ENCODE data around the gene TAF1. TPM values are rescaled to one million over a fixed set of nuclear protein-coding genes. Genes with fewer than 3 reads are reported as not detected.
"Not testable (repeated sequence)": the region's sequence is repeated elsewhere in the genome, so short reads cannot be mapped to it uniquely, and the experiment has no call there.

The TAF1 gene
- total RNA-seq, 1 experiment from 2014 or later, result 61.8 TPM

DNA sequence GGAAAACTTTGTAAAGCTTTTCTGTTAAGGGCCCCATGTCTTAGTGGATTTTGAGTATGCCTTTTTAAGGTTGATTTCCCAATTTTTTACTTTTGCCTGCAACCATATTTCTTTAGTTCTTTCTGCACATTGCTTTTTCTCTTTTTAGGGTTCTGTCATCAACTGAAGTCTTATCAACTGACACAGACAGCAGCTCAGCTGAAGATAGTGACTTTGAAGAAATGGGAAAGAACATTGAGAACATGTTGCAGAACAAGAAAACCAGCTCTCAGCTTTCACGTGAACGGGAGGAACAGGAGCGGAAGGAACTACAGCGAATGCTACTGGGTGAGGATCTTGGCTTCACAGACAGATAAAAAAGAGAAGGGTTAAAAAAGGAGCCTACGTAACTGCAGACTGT, 27.8 kb downstream of the TAF1 start:
- no peaks in the 10 kb centered on the region for H3K4me1 ChIP-seq (ENCODE audit: low read length)
- H3K36me3 ChIP-seq (ENCODE audit: insufficient read depth, low read length), result peaks cover 18% of the 10 kb centered on the region; the same call in 1 of the 2 replicates
- H3K27ac ChIP-seq (ENCODE audit: low read length), result no peak overlapping the region
- no peaks in the 10 kb centered on the region for H4K20me1 ChIP-seq (ENCODE audit: insufficient read depth, low read depth, low read length)
- H3K9ac ChIP-seq (ENCODE audit: low read length), result no peak overlapping the region
- H3K27me3 ChIP-seq (ENCODE audit: low read length), result no peaks in the 10 kb centered on the region
- 0 out of 2 replicates have a peak, but pooled peaks cover 2% of the 10 kb centered on the region for H3K79me2 ChIP-seq (ENCODE audit: low read length)
- no peaks in the 10 kb centered on the region for H3K9me2 ChIP-seq (replicated peaks; ENCODE audit: insufficient read depth, low read length)
- no peak overlapping the region for H3K4me3 ChIP-seq (ENCODE audit: low read length)
- DNase-seq, result no peak
- H2AFZ ChIP-seq (ENCODE audit: low read length), result no peak overlapping the region
- H3K4me2 ChIP-seq (ENCODE audit: low read depth, low read length, poor library complexity, severe bottlenecking), result no peak overlapping the region
- no peaks in the 10 kb centered on the region for H3K9me3 ChIP-seq (ENCODE audit: low read length)

DNA sequence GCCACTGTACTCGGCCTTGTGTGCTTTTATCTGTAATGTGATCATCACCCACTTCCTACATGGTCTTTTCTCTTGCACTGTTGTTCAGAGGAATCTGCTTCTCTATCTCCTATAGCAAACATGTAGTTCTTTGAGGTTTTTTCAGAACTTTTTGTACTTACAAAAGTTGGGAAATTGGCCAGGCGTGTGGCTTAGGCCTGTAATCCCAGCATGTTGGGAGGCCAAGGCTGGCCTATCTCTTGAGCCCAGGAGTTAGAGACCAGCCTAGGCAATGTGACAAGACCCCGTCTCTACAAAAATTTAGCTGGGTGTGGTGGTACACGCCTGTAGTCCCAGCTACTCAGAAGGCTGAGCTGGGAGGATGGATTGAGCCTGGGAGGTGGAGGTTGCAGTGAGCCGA, 30.4 kb downstream of the TAF1 start:
- H3K4me3 ChIP-seq (ENCODE audit: low read length), result no peak overlapping the region
- H3K4me2 ChIP-seq (ENCODE audit: low read depth, low read length, poor library complexity, severe bottlenecking), result no peak overlapping the region
- no peaks in the 10 kb centered on the region for H3K4me1 ChIP-seq (ENCODE audit: low read length)
- H2AFZ ChIP-seq (ENCODE audit: low read length), result no peak overlapping the region
- H3K79me2 ChIP-seq (ENCODE audit: low read length), result 0 out of 2 replicates have a peak, but pooled peaks cover 2% of the 10 kb centered on the region
- no peak overlapping the region for H3K27ac ChIP-seq (ENCODE audit: low read length)
- no peaks in the 10 kb centered on the region for H3K27me3 ChIP-seq (ENCODE audit: low read length)
- no peaks in the 10 kb centered on the region for H3K9me3 ChIP-seq (ENCODE audit: low read length)
- H3K36me3 ChIP-seq (ENCODE audit: insufficient read depth, low read length), result peaks cover 24% of the 10 kb centered on the region
- H3K9me2 ChIP-seq (replicated peaks; ENCODE audit: insufficient read depth, low read length), result no peaks in the 10 kb centered on the region
- no peak overlapping the region for H3K9ac ChIP-seq (ENCODE audit: low read length)
- DNase-seq, result no peak
- no peaks in the 10 kb centered on the region for H4K20me1 ChIP-seq (ENCODE audit: insufficient read depth, low read depth, low read length)

DNA sequence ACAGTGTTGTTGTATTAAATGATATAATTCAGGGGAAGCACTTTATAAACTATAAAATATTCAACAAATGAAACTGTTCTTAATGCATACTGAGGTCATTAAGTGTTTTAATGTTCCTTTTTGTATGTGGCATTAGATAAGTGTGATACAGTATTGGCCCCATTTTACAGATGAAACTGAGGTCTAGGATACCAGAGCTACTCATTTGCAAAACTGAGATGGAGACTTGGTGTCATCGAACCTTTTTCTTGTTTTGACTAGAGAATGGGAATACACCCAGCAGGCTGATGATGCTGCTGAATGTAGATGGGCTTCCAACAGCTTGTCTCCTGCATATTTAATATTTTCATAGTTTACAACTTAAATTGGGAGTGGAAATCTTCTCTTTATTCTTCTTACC, 34.6 kb downstream of the TAF1 start:
- Histone ChIP-seq H3K4me2 (ENCODE audit: low read depth, low read length, poor library complexity, severe bottlenecking) (no peak overlapping the region), H3K9me3 (ENCODE audit: low read length) (no peaks in the 10 kb centered on the region), H2AFZ (ENCODE audit: low read length) (no peak overlapping the region), H3K79me2 (ENCODE audit: low read length) (no peaks in the 10 kb centered on the region), H3K9me2 (replicated peaks; ENCODE audit: insufficient read depth, low read length) (no peaks in the 10 kb centered on the region), H3K27ac (ENCODE audit: low read length) (no peak overlapping the region), H3K9ac (ENCODE audit: low read length) (no peak overlapping the region), H3K36me3 (ENCODE audit: insufficient read depth, low read length) (peaks cover 11% of the 10 kb centered on the region), H3K27me3 (ENCODE audit: low read length) (no peaks in the 10 kb centered on the region), H3K4me3 (ENCODE audit: low read length) (no peak overlapping the region), H4K20me1 (ENCODE audit: insufficient read depth, low read depth, low read length) (no peaks in the 10 kb centered on the region), H3K4me1 (ENCODE audit: low read length) (no peaks in the 10 kb centered on the region)
- no peak for DNase-seq

DNA sequence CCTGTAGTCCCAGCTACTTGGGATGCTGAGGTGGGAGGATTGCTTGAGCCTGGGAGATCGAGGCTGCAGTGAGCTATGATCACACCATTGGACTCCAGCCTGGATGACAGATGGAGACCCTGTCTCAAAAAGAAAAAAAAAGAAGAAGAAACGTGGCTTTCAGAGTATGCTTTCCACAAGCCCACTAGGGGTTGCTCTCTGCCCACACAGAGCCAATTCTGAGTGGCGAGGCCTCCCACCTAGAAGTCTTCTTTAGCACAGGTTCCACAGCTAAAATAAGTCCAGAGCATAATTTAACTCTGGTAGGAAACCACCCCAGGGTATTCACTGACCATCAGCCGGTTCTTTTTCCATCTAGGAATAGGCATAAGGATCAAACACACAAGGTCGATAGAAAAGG, 50.1 kb downstream of the TAF1 start:
- H3K9me3 ChIP-seq (ENCODE audit: low read length); H3K4me1 ChIP-seq (ENCODE audit: low read length); H4K20me1 ChIP-seq (ENCODE audit: insufficient read depth, low read depth, low read length); H3K9me2 ChIP-seq (replicated peaks; ENCODE audit: insufficient read depth, low read length); H2AFZ ChIP-seq (ENCODE audit: low read length); H3K79me2 ChIP-seq (ENCODE audit: low read length); H3K4me2 ChIP-seq (ENCODE audit: low read depth, low read length, poor library complexity, severe bottlenecking); H3K4me3 ChIP-seq (ENCODE audit: low read length); H3K9ac ChIP-seq (ENCODE audit: low read length); DNase-seq; H3K27me3 ChIP-seq (ENCODE audit: low read length); H3K27ac ChIP-seq (ENCODE audit: low read length): not testable (repeated sequence)
- H3K36me3 ChIP-seq (ENCODE audit: insufficient read depth, low read length), result peaks cover 10% of the 10 kb centered on the region; the same call in 1 of the 2 replicates

DNA sequence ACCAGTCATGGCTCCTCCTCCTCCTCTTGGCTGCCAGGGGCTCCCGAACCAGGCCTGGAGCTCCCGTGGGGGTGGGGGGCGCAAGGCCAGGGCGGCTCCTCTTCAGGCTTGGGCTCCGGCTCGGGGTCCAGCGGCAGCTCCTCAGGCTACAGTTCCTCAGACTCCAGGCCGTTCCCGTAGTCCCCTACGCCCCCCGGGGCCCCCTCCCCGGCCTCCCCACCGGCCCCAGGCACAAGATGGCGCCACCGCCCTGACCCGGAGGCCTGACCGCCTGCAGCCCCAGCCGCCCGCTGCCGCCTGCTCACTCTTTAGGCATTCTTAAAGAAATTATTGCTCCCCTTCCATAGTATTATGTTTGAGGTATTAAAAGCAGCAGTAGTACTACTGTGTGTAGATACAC, 54.5 kb downstream of the TAF1 start:
- Histone ChIP-seq H3K9ac (ENCODE audit: low read length) (no peak overlapping the region), H2AFZ (ENCODE audit: low read length) (no peak overlapping the region), H3K9me2 (replicated peaks; ENCODE audit: insufficient read depth, low read length) (no peaks in the 10 kb centered on the region), H3K4me1 (ENCODE audit: low read length) (peaks cover 6% of the 10 kb centered on the region), H3K9me3 (ENCODE audit: low read length) (no peaks in the 10 kb centered on the region), H3K79me2 (ENCODE audit: low read length) (no peaks in the 10 kb centered on the region), H3K4me3 (ENCODE audit: low read length) (no peak overlapping the region), H3K36me3 (ENCODE audit: insufficient read depth, low read length) (peaks cover 19% of the 10 kb centered on the region), H3K4me2 (ENCODE audit: low read depth, low read length, poor library complexity, severe bottlenecking) (no peak overlapping the region), H3K27me3 (ENCODE audit: low read length) (no peaks in the 10 kb centered on the region), H4K20me1 (ENCODE audit: insufficient read depth, low read depth, low read length) (no peaks in the 10 kb centered on the region), H3K27ac (ENCODE audit: low read length) (no peak overlapping the region)
- no peak for DNase-seq

DNA sequence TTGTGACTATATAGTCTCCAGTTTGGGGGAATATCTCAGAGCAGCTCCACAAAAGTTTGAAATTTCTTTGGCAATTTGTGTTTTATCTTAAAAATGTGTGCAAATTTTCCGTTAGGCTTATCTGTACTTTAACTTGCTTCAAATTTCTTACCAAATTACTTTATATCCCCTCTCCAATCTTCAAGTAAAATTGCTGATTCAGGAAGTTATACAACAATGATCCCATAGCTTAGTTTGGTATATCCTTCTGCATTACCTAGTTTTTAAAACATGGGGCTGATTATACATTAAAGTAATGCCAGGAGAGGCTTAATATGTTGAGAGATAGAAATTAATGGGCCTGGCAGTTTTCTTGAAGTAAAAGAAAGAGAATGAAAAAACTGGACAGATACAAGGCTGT, 66.6 kb downstream of the TAF1 start:
- H3K9ac ChIP-seq (ENCODE audit: low read length), result no peak overlapping the region
- DNase-seq, result no peak
- no peaks in the 10 kb centered on the region for H3K4me1 ChIP-seq (ENCODE audit: low read length)
- no peak overlapping the region for H3K4me2 ChIP-seq (ENCODE audit: low read depth, low read length, poor library complexity, severe bottlenecking)
- H3K36me3 ChIP-seq (ENCODE audit: insufficient read depth, low read length), result peaks cover 6% of the 10 kb centered on the region; the same call in 1 of the 2 replicates
- H3K27ac ChIP-seq (ENCODE audit: low read length), result no peak overlapping the region
- no peak overlapping the region for H2AFZ ChIP-seq (ENCODE audit: low read length)
- no peaks in the 10 kb centered on the region for H3K9me3 ChIP-seq (ENCODE audit: low read length)
- H3K4me3 ChIP-seq (ENCODE audit: low read length), result no peak overlapping the region
- no peaks in the 10 kb centered on the region for H3K27me3 ChIP-seq (ENCODE audit: low read length)
- no peaks in the 10 kb centered on the region for H3K79me2 ChIP-seq (ENCODE audit: low read length)
- H4K20me1 ChIP-seq (ENCODE audit: insufficient read depth, low read depth, low read length), result no peaks in the 10 kb centered on the region
- no peaks in the 10 kb centered on the region for H3K9me2 ChIP-seq (replicated peaks; ENCODE audit: insufficient read depth, low read length)

DNA sequence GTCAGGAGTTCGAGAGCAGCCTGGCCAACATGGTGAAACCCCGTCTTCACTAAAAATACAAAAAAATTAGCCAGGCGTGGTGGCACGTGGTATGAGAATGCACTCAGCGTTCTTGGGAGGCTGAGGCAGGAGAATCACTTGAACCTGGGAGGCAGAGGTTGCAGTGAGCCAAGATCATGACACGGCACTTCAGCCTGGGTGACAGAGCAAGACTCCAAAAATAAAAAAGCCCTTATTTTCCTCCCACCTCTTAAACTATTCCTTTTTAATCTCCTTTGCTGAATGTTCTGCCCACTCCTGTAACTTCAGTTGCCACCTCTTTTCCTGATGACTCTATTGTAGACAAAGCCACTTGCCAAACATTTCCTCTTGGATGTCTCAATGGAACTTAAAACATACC, 72.6 kb downstream of the TAF1 start:
- no peak for DNase-seq
- H3K4me1 ChIP-seq (ENCODE audit: low read length), result no peaks in the 10 kb centered on the region
- H3K4me2 ChIP-seq (ENCODE audit: low read depth, low read length, poor library complexity, severe bottlenecking), result no peak overlapping the region
- no peaks in the 10 kb centered on the region for H4K20me1 ChIP-seq (ENCODE audit: insufficient read depth, low read depth, low read length)
- no peaks in the 10 kb centered on the region for H3K9me3 ChIP-seq (ENCODE audit: low read length)
- no peaks in the 10 kb centered on the region for H3K27me3 ChIP-seq (ENCODE audit: low read length)
- no peaks in the 10 kb centered on the region for H3K9me2 ChIP-seq (replicated peaks; ENCODE audit: insufficient read depth, low read length)
- peaks cover 8% of the 10 kb centered on the region; the same call in 1 of the 2 replicates for H3K36me3 ChIP-seq (ENCODE audit: insufficient read depth, low read length)
- no peak overlapping the region for H2AFZ ChIP-seq (ENCODE audit: low read length)
- H3K4me3 ChIP-seq (ENCODE audit: low read length), result no peak overlapping the region
- H3K27ac ChIP-seq (ENCODE audit: low read length), result no peak overlapping the region
- H3K9ac ChIP-seq (ENCODE audit: low read length), result no peak overlapping the region
- no peaks in the 10 kb centered on the region for H3K79me2 ChIP-seq (ENCODE audit: low read length)

DNA sequence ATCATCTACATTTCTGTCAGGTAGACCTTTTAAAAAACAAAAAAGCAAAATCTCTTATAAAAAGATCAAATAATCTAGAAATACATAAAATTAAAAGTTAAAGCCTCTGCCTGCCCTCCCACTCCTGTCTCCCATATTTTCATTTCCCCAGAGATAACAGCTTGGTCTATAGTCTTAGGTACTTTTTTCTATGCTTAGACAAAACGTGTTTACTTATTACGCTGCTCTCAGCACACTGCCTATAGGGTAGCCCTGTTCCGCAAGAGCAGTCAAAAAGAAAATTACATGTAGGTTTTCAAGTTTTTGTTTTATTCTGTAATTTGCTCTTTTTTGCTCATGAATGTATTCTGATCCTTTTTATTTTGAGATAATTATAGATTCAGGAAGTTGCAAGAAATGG, 73.3 kb downstream of the TAF1 start:
- no peaks in the 10 kb centered on the region for H3K9me3 ChIP-seq (ENCODE audit: low read length)
- H3K27ac ChIP-seq (ENCODE audit: low read length), result no peak overlapping the region
- H4K20me1 ChIP-seq (ENCODE audit: insufficient read depth, low read depth, low read length), result no peaks in the 10 kb centered on the region
- H3K27me3 ChIP-seq (ENCODE audit: low read length), result no peaks in the 10 kb centered on the region
- DNase-seq, result no peak
- peaks cover 8% of the 10 kb centered on the region; the same call in 1 of the 2 replicates for H3K36me3 ChIP-seq (ENCODE audit: insufficient read depth, low read length)
- no peak overlapping the region for H2AFZ ChIP-seq (ENCODE audit: low read length)
- H3K4me2 ChIP-seq (ENCODE audit: low read depth, low read length, poor library complexity, severe bottlenecking), result no peak overlapping the region
- H3K4me1 ChIP-seq (ENCODE audit: low read length), result no peaks in the 10 kb centered on the region
- H3K79me2 ChIP-seq (ENCODE audit: low read length), result no peaks in the 10 kb centered on the region
- H3K4me3 ChIP-seq (ENCODE audit: low read length), result no peak overlapping the region
- no peak overlapping the region for H3K9ac ChIP-seq (ENCODE audit: low read length)
- no peaks in the 10 kb centered on the region for H3K9me2 ChIP-seq (replicated peaks; ENCODE audit: insufficient read depth, low read length)

DNA sequence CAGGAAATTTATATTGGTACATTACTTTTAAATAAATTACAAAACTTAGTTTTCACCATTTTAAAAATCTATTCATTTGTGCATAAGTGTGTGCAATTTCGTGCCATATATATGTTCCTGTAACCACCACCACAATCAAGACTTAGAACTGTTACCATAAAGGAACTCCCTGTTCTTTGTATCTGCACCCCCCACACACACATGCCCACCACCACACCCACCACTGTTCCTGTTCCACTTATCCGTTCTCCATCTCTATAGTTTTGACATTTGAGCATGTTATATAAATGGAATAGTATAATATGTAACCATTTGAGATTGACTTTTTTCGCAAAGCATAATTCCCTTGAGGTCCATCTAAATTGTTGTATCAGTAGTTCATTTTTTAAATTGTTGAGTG, 73.7 kb downstream of the TAF1 start:
- no peak for DNase-seq
- Histone ChIP-seq H3K4me3 (ENCODE audit: low read length) (no peak overlapping the region), H3K9me3 (ENCODE audit: low read length) (no peaks in the 10 kb centered on the region), H3K79me2 (ENCODE audit: low read length) (no peaks in the 10 kb centered on the region), H3K9me2 (replicated peaks; ENCODE audit: insufficient read depth, low read length) (no peaks in the 10 kb centered on the region), H3K27ac (ENCODE audit: low read length) (no peak overlapping the region), H3K36me3 (ENCODE audit: insufficient read depth, low read length) (peaks cover 8% of the 10 kb centered on the region; the same call in 1 of the 2 replicates), H3K4me1 (ENCODE audit: low read length) (no peaks in the 10 kb centered on the region), H3K9ac (ENCODE audit: low read length) (no peak overlapping the region), H4K20me1 (ENCODE audit: insufficient read depth, low read depth, low read length) (no peaks in the 10 kb centered on the region), H3K27me3 (ENCODE audit: low read length) (no peaks in the 10 kb centered on the region), H2AFZ (ENCODE audit: low read length) (no peak overlapping the region), H3K4me2 (ENCODE audit: low read depth, low read length, poor library complexity, severe bottlenecking) (no peak overlapping the region)

All from Karpas-422 (cell line).